Progenitor cell of endocrine pancreas (in vitro differentiated cells): Measurements from ENCODE around the gene RBM19. TPM values are rescaled to one million over a fixed set of nuclear protein-coding genes. Genes with fewer than 3 reads are reported as not detected.

ENCODE experiments used
- DNase-seq: peaks from one replicate; pipeline ENCODE4 v3.0.0; 2021; ENCODE audit warnings: low spot score; ENCODE audit not compliant: unreplicated experiment
- H3K27ac Mint-ChIP-seq: 2 replicates; pipeline ENCODE4 v1.8.0; 2021; ENCODE audit warnings: mild to moderate bottlenecking, moderate library complexity, mixed read lengths
- H3K27me3 Mint-ChIP-seq: 2 replicates; pipeline ENCODE4 v1.8.0; 2021; ENCODE audit warnings: mixed read lengths
- H3K36me3 Mint-ChIP-seq: 2 replicates; pipeline ENCODE4 v1.8.0; 2022; ENCODE audit warnings: mixed read lengths; ENCODE audit not compliant: insufficient read depth
- H3K4me1 Mint-ChIP-seq: 2 replicates; pipeline ENCODE4 v1.8.0; 2021; ENCODE audit warnings: low read depth, mixed read lengths
- H3K4me3 Mint-ChIP-seq: 2 replicates; pipeline ENCODE4 v1.8.0; 2021; ENCODE audit warnings: low read depth, mild to moderate bottlenecking, moderate library complexity, mixed read lengths
- H3K9me3 Mint-ChIP-seq: 2 replicates; pipeline ENCODE4 v1.8.0; 2021; ENCODE audit warnings: low read depth, mixed read lengths
- total RNA-seq: library from RNA; stranded (reverse); gene quantifications from 2 replicates; pipeline ENCODE4 v1.2.1, GENCODE V29; 2021
- TF ChIP-seq, protein P1 (sequence below): fragments of 200-600 bp; sonication (generic); IDR thresholded peaks from one replicate; pipeline ENCODE4 v1.5.0; 2021; ENCODE audit warnings: antibody characterized with exemption, mild to moderate bottlenecking; ENCODE audit not compliant: unreplicated experiment

The RBM19 gene
- total RNA-seq, 1 donor from 2014 or later: 39.4 TPM

DNA sequence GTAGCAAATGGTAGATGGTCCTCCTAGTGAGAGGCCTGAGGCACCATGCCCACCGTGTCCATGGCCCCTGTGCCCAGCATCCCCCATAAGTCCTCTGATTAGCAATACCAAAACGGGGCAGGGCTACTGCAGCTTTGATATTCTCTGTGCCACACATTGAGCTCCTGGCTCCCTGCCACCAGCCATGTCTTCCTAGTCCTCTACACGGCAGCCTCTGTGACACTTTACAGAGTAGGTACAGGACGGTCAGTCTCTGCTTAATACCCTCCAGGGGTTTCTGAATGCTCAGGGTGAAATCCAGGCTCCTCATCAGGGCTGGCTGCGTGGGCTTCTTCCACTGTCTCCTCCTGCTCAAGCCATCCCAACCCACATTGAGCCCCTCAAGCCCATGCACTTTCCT, 8.0 kb downstream of the RBM19 start:
- H3K36me3 Mint-ChIP-seq: peaks cover 11% of the 10 kb centered on the region
- H3K4me3 Mint-ChIP-seq: no peak overlapping the region
- no peaks in the 10 kb centered on the region for H3K9me3 Mint-ChIP-seq
- TF ChIP-seq, protein P1, sequence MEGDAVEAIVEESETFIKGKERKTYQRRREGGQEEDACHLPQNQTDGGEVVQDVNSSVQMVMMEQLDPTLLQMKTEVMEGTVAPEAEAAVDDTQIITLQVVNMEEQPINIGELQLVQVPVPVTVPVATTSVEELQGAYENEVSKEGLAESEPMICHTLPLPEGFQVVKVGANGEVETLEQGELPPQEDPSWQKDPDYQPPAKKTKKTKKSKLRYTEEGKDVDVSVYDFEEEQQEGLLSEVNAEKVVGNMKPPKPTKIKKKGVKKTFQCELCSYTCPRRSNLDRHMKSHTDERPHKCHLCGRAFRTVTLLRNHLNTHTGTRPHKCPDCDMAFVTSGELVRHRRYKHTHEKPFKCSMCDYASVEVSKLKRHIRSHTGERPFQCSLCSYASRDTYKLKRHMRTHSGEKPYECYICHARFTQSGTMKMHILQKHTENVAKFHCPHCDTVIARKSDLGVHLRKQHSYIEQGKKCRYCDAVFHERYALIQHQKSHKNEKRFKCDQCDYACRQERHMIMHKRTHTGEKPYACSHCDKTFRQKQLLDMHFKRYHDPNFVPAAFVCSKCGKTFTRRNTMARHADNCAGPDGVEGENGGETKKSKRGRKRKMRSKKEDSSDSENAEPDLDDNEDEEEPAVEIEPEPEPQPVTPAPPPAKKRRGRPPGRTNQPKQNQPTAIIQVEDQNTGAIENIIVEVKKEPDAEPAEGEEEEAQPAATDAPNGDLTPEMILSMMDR: no peak
- H3K4me1 Mint-ChIP-seq: no peaks in the 10 kb centered on the region
- H3K27ac Mint-ChIP-seq: no peak overlapping the region
- DNase-seq: no peak
- H3K27me3 Mint-ChIP-seq: no peaks in the 10 kb centered on the region

DNA sequence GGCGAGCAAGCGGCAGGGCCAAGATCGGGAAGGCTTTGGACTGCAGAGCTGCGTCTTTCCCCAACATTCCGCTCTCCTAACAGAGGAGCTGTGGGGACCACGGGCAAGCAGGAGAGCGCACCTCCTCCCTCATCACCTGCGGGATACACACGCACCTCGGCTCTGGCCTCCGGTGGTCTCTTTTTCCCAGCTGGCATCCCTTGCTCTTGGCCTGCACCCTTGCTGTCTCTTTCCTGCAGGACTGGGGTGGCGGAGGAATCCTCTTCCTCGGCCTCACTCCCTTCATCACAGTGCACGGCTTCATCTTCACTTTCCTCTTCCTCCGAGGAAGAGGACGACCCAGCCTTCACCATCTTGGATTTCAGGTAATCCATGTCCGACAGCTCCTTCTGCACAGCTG, 8.5 kb downstream of the RBM19 start:
- H3K9me3 Mint-ChIP-seq: no peaks in the 10 kb centered on the region
- H3K27me3 Mint-ChIP-seq: no peaks in the 10 kb centered on the region
- H3K27ac Mint-ChIP-seq: no peak overlapping the region
- H3K4me3 Mint-ChIP-seq: no peak overlapping the region
- H3K4me1 Mint-ChIP-seq: no peaks in the 10 kb centered on the region
- DNase-seq: no peak
- TF ChIP-seq, protein P1: no peak
- peaks cover 11% of the 10 kb centered on the region for H3K36me3 Mint-ChIP-seq

DNA sequence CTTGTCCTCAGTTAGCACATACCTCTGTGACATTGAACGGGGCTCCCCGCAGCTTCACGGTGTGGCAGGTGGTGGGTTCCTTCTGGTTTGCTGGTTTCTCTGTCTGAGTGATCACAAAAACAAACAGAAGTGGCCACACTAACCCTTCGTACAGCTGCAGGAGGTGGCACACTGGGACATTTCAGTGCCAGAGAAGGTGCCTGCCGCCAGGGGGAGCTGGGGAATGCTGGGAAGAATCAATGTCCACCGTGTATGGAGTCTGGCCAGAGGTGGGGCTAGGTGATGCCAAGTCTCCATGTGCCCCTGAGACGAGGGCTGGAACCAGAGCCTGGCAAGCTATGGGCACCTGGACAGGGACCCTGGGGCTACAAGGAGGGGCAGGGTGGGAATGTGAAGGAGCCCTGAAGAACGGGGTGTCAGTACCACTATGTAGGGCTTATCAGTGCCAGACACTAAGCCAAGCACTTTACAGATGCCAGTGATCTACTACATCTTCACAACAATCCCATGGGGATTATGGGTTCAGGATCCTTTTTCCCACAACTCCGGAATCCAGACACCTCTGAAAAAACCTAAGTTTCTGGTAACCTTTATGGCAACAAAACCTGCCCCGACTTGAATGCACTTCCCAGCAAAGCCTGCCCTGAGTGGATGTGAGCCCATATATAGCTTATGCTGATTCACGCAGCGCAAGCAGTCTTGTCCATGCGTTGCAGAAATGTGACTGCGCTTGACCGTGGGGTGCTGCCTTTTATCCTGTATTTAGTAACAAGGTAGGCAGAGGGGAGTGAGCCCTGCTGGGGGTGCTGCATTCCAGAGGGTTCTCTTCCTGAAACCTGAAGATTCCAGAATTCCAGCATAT, 10.8 kb downstream of the RBM19 start:
- Mint-ChIP-seq H3K27ac (no peak overlapping the region), H3K4me3 (no peak overlapping the region), H3K9me3 (no peaks in the 10 kb centered on the region), H3K36me3 (peaks cover 11% of the 10 kb centered on the region), H3K4me1 (no peaks in the 10 kb centered on the region), H3K27me3 (no peaks in the 10 kb centered on the region)
- TF ChIP-seq, protein P1: peak; percentile 49
- DNase-seq: peak; percentile 31

DNA sequence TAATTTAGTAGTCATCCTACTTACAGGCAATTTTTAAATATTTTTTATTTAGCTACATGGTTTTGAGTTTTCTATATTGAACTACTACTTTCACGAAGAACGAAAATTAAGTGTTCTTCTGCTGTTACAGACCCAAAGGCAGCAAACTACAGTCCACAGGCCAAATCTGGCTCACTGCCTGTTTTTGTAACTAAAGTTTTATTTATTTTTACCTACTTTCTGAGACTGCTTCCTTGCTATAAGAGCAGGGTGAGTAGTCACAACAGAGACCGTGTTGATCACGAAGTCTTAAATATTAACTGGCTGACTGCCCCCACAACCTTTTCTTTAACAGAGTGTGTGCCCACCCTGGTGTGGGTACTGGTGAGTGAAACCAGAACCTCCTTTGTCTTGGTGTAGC, 11.6 kb downstream of the RBM19 start:
- Mint-ChIP-seq H3K4me3 (no peak overlapping the region), H3K27ac (no peak overlapping the region), H3K36me3 (peaks cover 9% of the 10 kb centered on the region), H3K9me3 (no peaks in the 10 kb centered on the region), H3K27me3 (no peaks in the 10 kb centered on the region), H3K4me1 (no peaks in the 10 kb centered on the region)
- TF ChIP-seq, protein P1: no peak
- no peak for DNase-seq

DNA sequence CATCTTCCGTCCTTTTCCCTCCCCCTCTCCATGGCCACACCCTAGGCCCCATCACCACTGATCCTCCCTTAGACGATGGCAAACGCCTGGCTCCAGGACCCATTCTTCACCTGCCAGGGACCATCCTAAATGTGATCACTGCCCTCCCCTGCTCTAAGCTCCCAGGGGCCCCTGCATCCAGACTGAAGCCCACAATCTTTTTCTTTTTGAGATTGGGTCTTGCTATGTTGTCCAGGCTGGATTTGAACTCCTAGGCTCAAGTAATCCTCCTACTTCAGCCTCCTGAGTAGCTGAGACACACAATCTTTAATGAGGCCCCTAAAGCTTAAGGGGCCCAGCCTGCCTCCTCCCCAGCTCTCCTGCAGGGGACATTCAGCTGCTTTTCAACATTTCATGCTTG, 15.3 kb downstream of the RBM19 start:
- Mint-ChIP-seq H3K27me3 (no peaks in the 10 kb centered on the region), H3K27ac (peak overlapping the region; percentile 49), H3K4me1 (no peaks in the 10 kb centered on the region), H3K36me3 (peaks cover 10% of the 10 kb centered on the region), H3K9me3 (no peaks in the 10 kb centered on the region), H3K4me3 (no peak overlapping the region)
- TF ChIP-seq, protein P1: no peak
- no peak for DNase-seq
